GM12864 (cell line): Measurements from ENCODE around the gene PDRG1.

Experiments used
- DNase-seq: peaks from one replicate; pipeline ENCODE4 v3.0.0-alpha.2; 2011; ENCODE audit warnings: low read depth
- H3K4me3 ChIP-seq: 2 replicates; pipeline ENCODE4 v1.5.1; 2011; ENCODE audit warnings: mild to moderate bottlenecking, low read depth, low read length, control low read depth
- CTCF ChIP-seq: IDR thresholded peaks from 2 replicates; pipeline ENCODE4 v1.5.1; 2011; ENCODE audit warnings: low read depth, mild to moderate bottlenecking, moderate library complexity, low read length, control low read depth, inconsistent platforms; ENCODE audit errors: missing control alignments

The PDRG1 gene

GRCh38 chr20:31989030-31989645 lies 37.3 kb upstream of the PDRG1 start:
- no peak overlapping the region for H3K4me3 ChIP-seq
- DNase-seq = no peak
- TF ChIP-seq CTCF = no peak

GRCh38 chr20:31988430-31989015 lies 36.7 kb upstream of the PDRG1 start:
- no peak for DNase-seq
- H3K4me3 ChIP-seq = no peak overlapping the region
- TF ChIP-seq CTCF = no peak

GRCh38 chr20:31987744-31988143 lies 35.9 kb upstream of the PDRG1 start:
- no peak for DNase-seq
- TF ChIP-seq CTCF = no peak
- no peak overlapping the region for H3K4me3 ChIP-seq

DNA sequence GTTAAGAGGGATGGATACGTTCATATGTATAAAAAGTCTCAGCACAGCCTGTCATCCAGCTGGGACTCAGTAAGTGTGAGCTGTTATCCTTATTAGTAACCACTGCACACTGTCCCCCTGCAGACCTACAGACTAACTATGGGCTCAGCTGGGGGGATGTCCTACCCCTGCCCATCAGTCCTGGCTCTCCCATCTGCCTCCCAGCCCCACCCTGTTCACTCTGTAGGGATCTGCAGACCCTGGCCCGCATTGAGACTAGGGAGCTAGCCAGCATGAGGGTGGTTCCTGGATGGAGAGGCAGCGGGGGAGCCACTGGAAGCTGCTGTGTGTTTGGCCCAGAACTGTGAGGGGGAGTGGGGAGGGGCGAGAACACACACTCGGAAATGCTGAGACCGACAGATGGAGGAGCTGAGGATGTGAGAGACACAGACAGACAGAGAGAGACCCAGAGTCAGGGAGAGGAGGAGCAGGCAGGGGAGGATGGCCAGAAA lies 33.2 kb upstream of the PDRG1 start:
- no peak for DNase-seq
- H3K4me3 ChIP-seq = no peak overlapping the region
- no peak for TF ChIP-seq CTCF

GRCh38 chr20:31981784-31982183 lies 29.9 kb upstream of the PDRG1 start:
- no peak overlapping the region for H3K4me3 ChIP-seq
- no peak for DNase-seq
- no peak for TF ChIP-seq CTCF

GRCh38 chr20:31979713-31980426 lies 28.0 kb upstream of the PDRG1 start:
- no peak overlapping the region for H3K4me3 ChIP-seq
- no peak for TF ChIP-seq CTCF
- DNase-seq = no peak
